CD4-positive, alpha-beta T cell treated with Interleukin-21 for 1 hour (primary cell): ENCODE data around the gene ZNF407.

Experiments used
- DNase-seq: peaks from one replicate; pipeline ENCODE4 v3.0.0-alpha.2; 2020

ZNF407 gene

DNA sequence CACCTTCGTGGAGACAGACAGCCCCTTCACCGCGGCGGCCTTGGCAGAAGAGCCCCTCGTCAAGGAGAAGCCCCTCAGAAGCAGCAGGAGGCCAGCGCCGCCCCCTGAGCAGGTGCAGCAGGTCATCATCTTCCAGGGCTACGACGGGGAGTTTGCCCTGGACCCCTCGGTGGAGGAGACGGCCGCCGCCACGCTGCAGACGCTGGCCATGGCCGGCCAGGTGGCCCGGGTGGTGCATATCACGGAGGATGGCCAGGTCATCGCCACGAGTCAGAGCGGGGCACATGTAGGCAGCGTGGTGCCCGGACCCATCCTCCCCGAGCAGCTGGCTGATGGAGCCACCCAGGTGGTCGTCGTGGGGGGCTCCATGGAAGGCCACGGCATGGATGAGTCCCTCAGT is 465.5 kb downstream of the ZNF407 start:
- no peak for DNase-seq

DNA sequence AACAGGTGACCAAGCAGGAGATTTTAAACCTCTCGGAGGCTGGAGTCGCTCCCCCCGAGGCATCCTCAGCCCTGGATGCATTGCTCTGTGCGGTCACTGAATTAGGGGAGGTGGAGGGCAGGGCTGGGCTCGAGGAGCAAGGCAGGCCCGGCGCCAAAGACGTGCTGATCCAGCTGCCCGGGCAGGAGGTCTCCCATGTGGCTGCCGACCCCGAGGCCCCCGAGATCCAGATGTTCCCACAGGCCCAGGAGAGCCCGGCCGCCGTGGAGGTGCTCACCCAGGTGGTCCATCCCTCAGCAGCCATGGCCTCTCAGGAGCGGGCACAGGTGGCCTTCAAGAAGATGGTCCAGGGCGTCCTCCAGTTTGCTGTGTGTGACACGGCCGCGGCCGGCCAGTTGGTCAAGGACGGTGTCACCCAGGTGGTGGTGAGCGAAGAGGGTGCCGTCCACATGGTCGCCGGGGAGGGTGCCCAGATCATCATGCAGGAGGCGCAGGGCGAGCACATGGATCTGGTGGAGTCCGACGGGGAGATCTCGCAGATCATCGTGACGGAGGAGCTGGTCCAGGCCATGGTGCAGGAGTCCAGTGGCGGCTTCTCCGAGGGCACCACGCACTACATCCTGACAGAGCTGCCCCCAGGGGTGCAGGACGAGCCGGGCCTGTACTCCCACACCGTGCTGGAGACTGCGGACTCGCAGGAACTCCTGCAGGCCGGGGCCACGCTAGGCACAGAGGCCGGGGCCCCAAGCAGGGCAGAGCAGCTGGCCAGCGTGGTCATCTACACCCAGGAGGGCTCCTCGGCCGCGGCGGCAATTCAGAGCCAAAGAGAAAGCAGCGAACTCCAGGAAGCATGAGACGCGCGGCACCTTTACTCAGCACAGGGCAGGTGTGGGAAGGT is 466.2 kb downstream of the ZNF407 start:
- DNase-seq: no peak

DNA sequence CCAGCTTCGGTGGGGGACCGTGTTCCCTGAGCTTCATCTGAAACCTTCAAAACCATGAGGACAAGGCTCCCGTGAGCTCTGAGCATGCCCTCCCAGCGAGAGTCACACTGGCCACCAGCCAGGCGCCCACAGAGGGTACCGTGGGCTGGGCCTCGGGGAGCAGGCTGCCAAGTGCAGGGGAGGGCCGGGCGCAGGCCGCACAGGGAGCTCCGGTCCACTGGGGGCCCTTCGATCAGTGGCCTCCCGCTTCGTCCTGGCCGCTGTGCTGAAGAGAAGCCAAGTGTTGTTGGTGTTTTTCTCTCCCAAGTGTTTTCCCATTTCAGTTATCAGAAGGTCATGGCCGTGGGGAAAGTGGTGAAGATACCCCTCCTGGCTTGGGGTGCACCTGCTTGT is 466.8 kb downstream of the ZNF407 start:
- no peak for DNase-seq

DNA sequence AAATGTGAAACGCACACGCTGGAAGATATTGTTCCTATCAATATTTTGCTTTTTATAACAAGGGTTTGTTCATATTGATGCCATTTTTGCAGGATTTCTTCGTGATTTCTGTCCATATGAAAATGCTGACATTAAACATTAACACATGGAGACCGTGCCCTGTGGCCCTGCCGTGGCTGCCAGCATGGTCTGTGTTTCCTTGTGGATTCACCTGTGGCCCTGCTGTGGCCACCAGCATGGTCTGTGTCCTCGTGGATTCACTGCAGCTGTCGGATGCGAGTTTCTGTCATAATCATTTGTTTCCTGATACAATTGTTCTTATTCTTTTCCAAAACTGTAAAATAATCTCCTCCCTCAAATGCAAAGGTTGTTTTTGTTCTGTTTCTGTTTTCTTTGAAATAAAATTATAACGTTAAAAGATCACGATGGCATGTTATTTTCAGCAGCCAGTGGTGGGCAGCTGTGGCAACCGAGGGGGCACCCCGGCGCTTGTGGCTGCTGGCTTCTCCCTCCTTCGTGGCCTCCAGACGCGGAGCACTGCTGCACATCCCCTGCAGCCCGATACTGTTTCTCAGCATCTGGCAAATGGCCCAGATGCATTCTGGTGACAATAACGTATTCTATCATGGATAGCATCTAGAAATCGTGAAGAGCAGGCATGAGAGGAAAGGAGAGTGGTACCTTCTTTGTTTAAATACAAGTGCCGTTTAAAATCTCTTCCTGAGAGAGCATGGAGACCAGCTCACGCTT is 467.8 kb downstream of the ZNF407 start:
- no peak for DNase-seq

DNA sequence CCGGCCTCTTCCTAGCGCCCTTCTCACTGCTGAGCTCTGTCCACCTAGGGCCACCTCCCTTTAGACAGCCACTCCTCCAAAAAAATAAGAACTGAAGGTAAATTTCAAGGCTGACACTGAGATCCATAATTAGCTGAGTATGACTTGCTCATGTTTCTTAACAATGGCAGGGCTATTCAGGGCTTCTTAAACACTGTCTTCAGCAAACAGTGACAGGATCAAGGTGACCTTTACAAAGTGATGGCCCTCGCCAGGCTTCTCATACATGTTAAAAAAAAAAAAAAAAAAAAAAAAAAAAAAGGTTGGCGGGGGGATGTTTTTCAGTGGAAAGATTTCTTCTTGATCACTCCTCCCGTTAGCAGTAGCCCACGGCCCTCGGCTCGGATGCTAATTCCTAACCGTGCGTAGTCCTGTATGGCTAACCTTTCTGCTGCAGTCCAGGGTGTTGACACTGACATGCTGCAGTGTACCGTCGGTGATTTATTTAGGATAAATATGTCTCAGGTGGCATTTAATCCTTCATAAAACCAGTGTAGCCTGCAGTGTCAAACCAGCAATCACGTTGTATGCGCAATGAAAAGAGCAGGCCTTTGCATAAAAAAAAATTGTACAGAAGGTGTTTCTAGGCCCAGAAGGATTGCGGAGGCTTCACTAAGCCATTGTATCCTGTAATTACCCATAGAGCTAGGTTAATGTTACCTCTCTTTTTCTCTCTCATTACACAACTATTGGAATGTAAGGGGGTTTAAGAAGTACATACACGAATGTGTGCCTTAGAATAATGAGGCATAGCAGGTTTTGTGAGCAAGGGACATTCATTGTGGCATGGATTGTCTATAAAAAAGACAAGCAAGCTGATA is 468.6 kb downstream of the ZNF407 start:
- DNase-seq: no peak

DNA sequence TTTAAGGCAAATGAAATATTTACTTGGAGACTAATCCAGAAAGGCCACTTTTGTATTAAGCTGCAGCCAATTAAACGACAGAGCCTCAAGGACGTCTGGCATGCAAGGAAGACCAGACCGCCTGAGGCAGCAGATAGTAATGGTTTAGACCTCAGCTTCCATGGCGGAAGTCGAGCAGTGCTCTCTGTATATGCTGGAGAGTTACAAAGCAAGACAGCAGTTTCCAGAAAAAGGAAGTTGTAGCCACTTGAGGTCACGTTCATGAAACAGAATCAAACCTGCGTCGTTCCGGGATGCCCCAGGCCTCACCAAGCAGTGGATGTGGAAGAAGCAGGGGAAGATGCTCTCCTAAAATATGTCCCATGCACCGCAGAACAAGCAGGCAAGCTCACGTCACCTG is 469.3 kb downstream of the ZNF407 start:
- no peak for DNase-seq

DNA sequence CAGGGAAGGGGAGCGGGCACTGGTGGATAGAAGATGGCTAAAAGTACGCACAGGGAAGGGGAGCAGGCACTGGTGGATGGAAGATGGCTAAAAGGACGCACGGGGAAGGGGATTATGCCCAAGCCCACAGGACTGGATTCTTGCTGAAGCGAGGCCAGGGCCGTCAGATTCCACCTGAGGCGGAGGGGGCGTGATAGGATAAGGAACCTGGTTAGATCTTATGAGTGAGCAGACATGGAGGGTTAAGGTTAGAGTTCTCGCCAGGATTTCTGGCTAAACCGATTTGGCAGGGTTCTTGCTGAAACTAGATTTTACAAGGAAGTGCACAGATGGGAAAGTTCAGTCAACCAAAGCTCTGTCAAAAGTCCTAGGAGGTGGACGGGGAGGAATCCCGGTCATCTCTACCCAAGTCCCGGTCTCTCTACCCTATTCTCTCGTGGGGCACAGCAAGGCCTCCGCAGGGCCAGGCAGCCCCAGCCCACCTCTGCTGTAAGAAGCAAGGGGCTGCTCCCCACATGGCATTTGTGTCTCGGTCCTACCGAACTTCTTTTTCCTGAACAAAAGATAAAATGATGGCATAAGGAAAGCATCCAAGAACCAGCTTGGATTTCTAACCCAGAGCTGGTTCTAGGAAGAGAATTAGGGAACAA is 470.5 kb downstream of the ZNF407 start:
- no peak for DNase-seq

DNA sequence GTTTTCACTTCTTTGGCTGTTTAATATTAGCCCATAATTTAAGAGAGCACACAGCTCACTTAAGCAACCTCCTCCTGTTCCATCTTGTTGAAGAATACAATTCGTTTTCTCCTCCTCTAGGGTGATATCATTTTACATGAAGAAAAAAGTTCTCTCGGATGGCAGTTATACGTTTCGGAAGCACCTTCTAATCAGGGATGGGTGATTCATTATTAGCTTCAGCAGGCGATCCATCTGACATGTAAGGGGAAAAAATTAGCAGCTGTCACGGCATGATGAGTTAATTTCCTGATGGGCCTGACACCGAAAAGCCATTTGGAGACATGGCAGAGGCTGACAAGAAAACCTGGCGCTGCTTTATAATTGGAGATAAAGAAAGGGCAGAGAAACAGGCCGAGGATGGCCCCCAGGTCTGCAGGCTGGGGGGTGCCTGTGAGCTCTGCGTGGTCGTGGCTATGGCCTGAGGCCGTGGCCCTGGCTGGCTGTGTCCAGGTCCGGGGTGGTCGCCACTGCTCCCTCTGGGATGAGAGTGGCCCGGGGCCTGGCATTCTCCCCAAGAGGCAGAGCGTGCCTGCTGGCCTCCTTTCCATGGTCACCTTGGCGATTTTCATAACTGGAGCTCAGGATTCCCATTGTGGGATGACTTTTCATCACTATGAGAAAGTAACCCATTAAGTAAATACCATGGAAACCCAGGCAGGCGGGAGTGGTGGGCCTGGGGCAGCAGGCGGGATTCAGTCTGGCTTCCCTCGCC is 471.2 kb downstream of the ZNF407 start:
- no peak for DNase-seq

DNA sequence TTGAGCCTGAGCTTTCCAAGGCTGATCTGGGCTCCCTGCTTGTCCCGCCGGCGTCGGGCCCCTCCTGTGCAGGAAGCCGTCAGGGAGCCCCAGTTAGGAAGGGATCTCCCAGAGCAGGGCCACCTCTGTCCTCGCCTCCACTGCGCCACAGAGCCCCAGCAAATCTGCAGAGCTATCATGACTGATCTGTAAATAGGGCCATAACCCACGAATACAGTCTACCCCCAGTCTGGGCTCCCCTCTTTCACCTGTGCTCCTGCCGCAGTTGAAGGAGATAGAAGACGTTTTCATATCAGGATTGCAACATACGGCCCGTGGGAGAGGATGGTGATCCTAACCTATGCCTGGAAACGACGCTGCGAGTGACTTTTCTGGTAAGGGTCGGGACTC is 472.6 kb downstream of the ZNF407 start:
- DNase-seq: no peak

DNA sequence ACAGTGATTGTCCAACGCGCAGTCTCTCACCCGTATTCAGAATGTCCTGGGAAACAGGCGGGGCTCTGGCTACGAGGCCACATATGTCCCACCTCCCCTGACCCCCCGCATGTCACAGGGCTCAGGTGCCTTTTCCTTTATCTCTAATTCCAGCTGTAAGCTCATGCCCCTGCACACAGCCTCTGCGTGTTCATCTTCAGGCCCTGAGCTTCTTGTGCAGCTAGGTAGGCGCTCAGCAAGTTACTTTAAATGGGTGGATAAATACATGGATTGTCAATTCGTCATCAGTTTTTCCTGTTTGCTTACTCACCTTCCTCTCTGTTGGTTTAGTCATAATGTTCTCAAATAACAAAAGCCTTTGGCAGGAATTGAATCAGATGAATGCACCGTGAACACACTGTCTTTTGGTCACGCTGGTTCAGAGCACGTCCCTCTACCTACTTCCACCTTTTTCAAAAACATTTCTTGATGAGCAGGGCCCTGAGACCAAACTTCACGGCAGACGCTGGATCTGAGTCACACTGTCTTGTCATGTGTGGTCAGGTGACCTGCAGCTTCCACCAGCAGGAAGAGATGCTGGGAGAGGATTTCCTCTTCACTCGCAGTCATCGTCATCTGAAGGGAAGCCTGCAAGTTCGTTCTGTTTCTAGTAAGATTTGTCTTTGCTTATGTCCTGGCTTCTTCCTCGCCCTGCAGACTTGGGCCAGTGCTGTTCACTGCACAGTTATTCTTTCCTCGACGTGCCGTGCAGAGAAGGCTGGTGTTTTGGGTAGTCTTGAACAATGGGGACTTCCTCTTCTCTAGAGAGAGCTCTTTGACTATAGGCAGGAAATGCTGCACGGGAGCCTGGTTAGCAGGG is 473.2 kb downstream of the ZNF407 start:
- peak; percentile 73 for DNase-seq

DNA sequence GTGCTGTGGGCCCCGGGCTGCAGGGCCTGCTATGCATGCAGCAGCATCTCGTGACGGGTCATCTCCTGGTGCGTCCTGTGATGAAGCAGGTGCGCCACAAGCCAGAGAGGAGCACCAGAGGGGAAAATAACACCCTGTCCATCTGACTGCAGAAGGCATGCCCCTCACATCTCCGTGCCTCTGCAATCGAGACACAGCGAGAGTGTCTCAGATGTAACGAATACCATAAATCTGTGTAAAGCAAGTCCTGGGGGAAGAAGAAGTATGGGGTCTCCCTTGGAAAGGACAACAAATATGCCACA is 473.8 kb downstream of the ZNF407 start:
- no peak for DNase-seq

DNA sequence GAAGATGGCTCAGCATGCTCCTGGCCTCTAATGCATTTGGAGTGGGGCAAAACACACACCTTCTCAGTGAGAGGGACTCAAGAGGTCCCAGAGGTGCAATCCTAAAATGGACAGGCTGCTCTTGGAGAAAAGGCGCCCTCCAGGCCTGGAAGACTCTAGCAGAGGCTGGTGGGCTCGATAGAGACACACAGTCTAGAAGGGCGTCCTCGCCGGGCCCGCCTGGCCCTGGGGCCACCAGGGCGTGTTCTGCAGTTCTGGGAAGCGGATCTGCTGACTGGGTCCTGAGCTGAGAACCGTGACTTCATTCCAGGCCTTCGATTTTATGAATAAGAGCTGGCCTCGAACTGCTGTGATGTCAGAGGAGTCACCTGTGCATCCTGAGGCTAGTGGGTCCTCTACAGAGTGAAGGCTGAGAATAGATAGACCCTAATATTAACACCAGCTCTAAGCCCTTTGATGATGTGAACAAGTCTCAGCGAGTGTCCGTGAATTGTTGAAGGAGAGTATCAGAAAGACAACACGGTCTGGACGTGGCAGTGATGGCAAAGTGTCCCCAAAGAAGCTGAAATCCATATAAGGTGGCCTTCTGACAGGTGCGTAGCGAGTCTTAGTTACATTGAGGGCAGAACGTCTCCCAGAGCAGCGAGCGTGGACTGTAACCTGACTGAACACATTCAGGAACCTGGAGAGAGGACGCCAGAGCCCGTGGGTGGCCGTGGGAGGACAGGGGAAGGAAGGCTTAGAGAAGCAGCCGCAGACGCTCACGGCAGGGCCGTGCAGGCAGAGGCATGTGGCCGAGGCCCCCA is 474.4 kb downstream of the ZNF407 start:
- no peak for DNase-seq

DNA sequence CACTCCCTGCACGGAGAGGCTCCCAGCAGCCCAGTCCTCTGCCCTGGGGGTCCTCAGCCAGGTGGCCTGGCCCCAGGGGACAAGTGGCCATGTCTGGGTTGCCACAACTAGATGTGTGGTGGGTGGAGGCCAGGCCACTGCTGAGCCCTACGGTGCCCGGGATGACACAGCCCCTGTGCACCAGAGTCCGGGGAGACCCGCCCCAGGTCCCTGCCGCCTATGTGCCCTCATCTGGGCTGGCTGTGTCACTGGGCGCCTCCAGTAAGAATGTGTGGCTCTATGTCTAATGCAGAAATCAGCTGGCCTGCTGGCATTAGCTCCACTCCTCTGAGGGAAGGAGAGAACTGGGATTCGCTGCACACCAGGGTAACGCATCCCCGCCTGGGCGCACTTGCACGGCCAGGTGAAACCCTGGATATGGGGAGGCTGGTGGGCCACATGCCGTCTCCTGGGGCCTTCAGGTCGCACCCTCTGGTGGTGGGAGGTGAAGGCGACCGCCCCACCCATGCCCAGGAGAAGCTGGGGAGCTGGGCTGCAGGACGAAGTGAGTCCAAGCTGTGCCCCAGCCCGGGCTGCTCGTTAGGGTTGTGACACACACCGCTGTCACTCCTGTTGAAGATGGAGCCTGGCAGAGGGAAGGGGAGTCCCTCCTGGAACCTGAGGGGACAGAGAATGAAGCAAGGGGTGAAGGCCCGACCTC is 475.2 kb downstream of the ZNF407 start:
- DNase-seq: no peak

DNA sequence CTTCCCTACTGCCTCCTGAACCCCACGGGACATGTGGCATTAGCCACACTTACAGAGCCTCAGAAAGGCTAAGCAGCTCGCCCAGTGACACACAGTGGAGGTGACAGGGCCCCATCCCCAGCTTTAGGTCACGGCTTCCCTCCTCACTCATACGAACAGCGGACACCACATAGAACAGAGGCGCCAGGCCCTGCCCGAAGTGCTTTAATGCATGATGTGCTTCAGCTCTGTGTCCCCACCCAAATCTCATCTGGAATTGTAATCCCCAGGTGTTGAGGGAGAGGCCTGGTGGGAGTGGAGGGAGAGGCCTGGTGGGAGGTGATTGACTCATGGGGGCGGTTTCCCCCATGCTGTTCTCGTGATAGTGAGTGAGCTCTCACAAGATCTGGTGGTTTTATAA is 476.0 kb downstream of the ZNF407 start:
- no peak for DNase-seq

DNA sequence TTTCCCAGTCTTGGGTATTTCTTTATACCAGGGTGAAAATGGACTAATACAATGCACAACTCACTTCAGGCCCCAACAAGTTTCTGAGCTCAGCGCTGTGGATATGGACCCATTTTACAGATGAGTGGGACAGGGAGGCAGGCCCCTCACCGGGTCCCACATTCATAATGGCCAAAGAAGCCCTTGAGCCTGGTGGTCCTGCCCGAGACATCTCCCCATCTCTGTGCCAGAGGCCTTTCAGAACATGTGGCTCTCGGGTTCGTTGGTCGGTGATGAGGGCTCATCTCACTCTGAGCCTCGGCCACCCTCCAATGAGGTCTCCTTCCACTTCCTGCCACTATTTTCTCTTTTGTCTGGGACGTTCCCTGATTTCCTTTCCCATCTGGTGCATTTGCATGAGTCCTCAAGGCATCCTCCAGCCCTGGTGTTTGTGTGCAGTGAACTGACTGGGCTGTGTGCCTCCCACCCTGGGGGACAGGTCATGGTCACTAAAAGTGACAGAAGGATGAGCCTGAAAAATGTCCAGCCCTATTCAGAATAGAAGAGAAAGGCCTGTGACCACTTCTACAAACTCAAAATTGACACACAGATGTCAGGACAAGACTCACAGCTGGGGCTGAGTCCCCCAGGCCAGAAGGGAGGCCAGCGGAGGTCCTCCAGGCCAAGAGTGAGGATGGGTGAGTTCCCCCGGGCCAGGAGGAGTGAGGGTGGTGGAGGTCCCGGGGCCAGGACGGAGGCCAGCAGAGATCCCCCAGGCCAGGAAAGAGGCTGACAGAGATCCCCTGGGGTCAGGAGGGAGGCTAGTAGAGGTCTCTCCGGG is 476.7 kb downstream of the ZNF407 start:
- no peak for DNase-seq

DNA sequence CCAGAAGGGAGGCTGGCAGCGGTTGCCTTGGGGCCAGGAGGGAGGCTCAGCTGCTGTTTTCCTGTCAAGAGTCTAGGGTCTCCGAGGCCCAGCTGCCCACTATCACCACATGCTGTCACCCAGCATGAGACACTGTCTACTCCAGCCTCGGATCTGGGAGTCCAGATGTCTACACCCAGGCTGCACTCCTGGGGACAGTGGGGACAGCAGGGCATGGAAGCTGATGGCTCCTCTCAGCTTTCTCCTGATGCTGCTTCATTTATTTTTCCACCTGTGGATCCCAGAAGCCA is 477.3 kb downstream of the ZNF407 start:
- no peak for DNase-seq

DNA sequence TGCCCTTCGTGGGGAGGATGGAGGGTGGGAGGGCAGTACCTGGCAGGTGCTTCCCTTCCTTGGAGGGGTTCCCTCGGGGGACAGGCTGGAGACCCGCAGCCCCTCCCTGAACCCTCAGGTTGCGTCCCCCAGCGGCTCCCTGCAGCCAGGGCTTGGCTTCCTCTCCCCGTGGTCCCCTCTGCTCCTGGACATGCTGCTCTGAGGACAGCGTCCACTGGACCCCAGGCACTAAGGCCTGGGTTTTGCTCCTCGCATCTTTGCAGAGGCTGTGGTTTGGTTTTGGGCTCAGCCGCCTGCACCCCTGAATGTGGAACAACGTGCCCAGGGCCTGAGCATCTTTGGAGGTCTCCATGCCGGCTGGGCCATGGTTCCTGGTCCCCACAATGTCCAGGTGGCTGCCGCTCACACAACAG is 477.8 kb downstream of the ZNF407 start:
- DNase-seq: no peak

DNA sequence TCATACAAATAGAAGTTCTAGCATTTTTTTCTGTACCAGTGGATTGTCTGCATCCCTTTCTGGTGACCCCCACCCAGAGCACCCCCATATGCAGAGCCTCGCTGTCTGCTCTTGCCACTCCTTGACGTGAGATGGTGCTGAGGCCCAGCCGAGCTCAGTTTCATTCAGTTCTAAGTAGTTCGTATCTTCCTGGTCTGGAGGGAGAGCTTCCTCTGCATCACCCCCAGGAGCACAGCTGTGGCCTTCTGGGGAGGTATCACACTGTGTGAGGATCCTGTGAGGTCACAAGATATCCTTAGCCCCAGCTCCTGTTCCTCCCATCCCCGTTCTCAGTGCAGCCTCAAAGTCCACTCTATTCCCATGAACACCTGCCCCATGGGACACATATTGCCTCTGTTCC is 478.6 kb downstream of the ZNF407 start:
- no peak for DNase-seq

DNA sequence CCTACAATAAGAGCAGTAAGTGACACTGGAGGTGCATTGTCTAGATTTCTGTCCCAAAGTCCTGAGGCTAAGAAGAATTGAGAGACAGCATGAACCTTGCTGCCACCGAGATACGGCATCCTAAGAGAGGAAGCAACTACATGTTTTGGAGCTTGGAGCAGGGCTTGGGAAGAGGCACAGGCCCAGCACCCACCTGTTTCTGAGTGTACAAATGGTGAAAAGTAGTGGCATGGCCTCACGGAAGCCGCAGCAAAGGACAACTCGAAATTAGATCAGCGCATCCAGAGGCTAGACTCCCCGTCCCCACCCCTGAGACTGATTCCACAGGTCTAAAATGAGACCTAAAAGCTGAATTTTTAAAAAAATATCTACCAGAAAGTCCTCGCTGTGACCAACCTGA is 483.8 kb downstream of the ZNF407 start:
- no peak for DNase-seq
